Astrocyte (in vitro differentiated cells and primary cell): ENCODE measurements around the gene CCDC68. TPM values are rescaled to one million over a fixed set of nuclear protein-coding genes. Genes with fewer than 3 reads are reported as not detected.

Experiments used
- DNase-seq: peaks from one replicate; pipeline ENCODE4 v3.0.0-alpha.2; 2010; ENCODE audit warnings: low read depth
- FAIRE-seq: peaks from 2 replicates; lab custom pipeline; 2011; peaks lifted over from hg19 to GRCh38; lab: Jason Lieb, UNC
- H2AFZ ChIP-seq: 2 replicates; pipeline ENCODE4 v1.6.0; 2012; ENCODE audit warnings: low read depth, low read length, inconsistent platforms
- H3K27ac ChIP-seq: 2 replicates; pipeline ENCODE4 v1.5.1; 2011; ENCODE audit warnings: low read depth, low read length, inconsistent platforms
- H3K27me3 ChIP-seq: 2 replicates; pipeline ENCODE4 v1.6.0; 2011; ENCODE audit warnings: low read length, inconsistent platforms; ENCODE audit not compliant: insufficient read depth
- H3K36me3 ChIP-seq: 2 replicates; pipeline ENCODE4 v1.5.1; 2011; ENCODE audit warnings: low read length, inconsistent platforms; ENCODE audit not compliant: insufficient read depth
- H3K4me1 ChIP-seq: 2 replicates; pipeline ENCODE4 v1.5.1; 2011; ENCODE audit warnings: low read length, inconsistent platforms; ENCODE audit not compliant: insufficient read depth
- H3K4me2 ChIP-seq: 2 replicates; pipeline ENCODE4 v1.6.0; 2012; ENCODE audit warnings: low read length, inconsistent platforms
- H3K4me3 ChIP-seq: 2 replicates; pipeline ENCODE4 v1.5.1; 2011; ENCODE audit warnings: low read depth, mild to moderate bottlenecking, low read length, inconsistent platforms; ENCODE audit not compliant: insufficient read depth
- H3K79me2 ChIP-seq: 2 replicates; pipeline ENCODE4 v1.6.0; 2012; ENCODE audit warnings: mild to moderate bottlenecking, low read length, inconsistent platforms; ENCODE audit not compliant: insufficient read depth
- H3K9ac ChIP-seq: 2 replicates; pipeline ENCODE4 v1.6.0; 2012; ENCODE audit warnings: mild to moderate bottlenecking, low read length, inconsistent platforms
- H3K9me3 ChIP-seq: 2 replicates; pipeline ENCODE4 v1.5.1; 2012; ENCODE audit warnings: low read depth, mild to moderate bottlenecking, low read length, inconsistent platforms; ENCODE audit not compliant: insufficient read depth
- H4K20me1 ChIP-seq: 2 replicates; pipeline ENCODE4 v1.6.0; 2012; ENCODE audit warnings: low read length, inconsistent platforms; ENCODE audit not compliant: insufficient read depth
- H3K27ac Mint-ChIP-seq: one replicate; pipeline ENCODE4 v1.8.0; 2021; ENCODE audit warnings: mild to moderate bottlenecking, mixed read lengths; ENCODE audit not compliant: unreplicated experiment
- H3K27me3 Mint-ChIP-seq: one replicate; pipeline ENCODE4 v1.8.0; 2021; ENCODE audit warnings: low read depth, mixed read lengths; ENCODE audit not compliant: unreplicated experiment
- H3K36me3 Mint-ChIP-seq: one replicate; pipeline ENCODE4 v1.8.0; 2021; ENCODE audit warnings: low read depth, mixed read lengths; ENCODE audit not compliant: unreplicated experiment
- H3K4me1 Mint-ChIP-seq: one replicate; pipeline ENCODE4 v1.8.0; 2021; ENCODE audit warnings: low read depth, mixed read lengths; ENCODE audit not compliant: unreplicated experiment
- H3K4me3 Mint-ChIP-seq: one replicate; pipeline ENCODE4 v1.8.0; 2021; ENCODE audit warnings: mild to moderate bottlenecking, moderate library complexity, mixed read lengths; ENCODE audit not compliant: unreplicated experiment
- H3K9me3 Mint-ChIP-seq: one replicate; pipeline ENCODE4 v1.8.0; 2021; ENCODE audit warnings: mild to moderate bottlenecking, mixed read lengths; ENCODE audit not compliant: unreplicated experiment
- CTCF ChIP-seq: IDR thresholded peaks from 2 replicates; pipeline ENCODE4 v1.5.1; 2011; ENCODE audit warnings: low read depth, mild to moderate bottlenecking, inconsistent platforms, low read length, moderate library complexity; ENCODE audit not compliant: insufficient read depth
- EZH2 ChIP-seq: IDR thresholded peaks from 2 replicates; pipeline ENCODE4 v1.6.1; 2012; ENCODE audit warnings: mild to moderate bottlenecking, low read length, inconsistent platforms; ENCODE audit not compliant: insufficient read depth
- total RNA-seq: library from RNA; stranded (reverse); gene quantifications from 2 replicates; pipeline ENCODE4 v1.2.1, GENCODE V29; 2021

CCDC68 gene
- total RNA-seq, 1 donor from 2014 or later, result 2.2 TPM

- no peaks in the 10 kb centered on the region for H3K4me1 ChIP-seq
- H3K9me3 ChIP-seq, result no peaks in the 10 kb centered on the region
- H3K27ac Mint-ChIP-seq, result no peak overlapping the region
- peaks cover 2% of the 10 kb centered on the region for H3K9me3 Mint-ChIP-seq
- H3K9ac ChIP-seq, result no peak overlapping the region
- no peak overlapping the region for H3K4me3 Mint-ChIP-seq
- H3K4me1 Mint-ChIP-seq, result no peaks in the 10 kb centered on the region
- no peak overlapping the region for H3K4me3 ChIP-seq
- H3K4me2 ChIP-seq, result no peak overlapping the region
- FAIRE-seq (no peak), DNase-seq (no peak)
- no peak overlapping the region for H2AFZ ChIP-seq
- no peaks in the 10 kb centered on the region for H3K79me2 ChIP-seq
- no peaks in the 10 kb centered on the region for H4K20me1 ChIP-seq
- H3K27me3 ChIP-seq, result no peaks in the 10 kb centered on the region
- no peak for TF ChIP-seq CTCF
- TF ChIP-seq EZH2, result no peak
- H3K27me3 Mint-ChIP-seq, result no peaks in the 10 kb centered on the region
- H3K36me3 Mint-ChIP-seq, result no peaks in the 10 kb centered on the region
- no peaks in the 10 kb centered on the region for H3K36me3 ChIP-seq
- H3K27ac ChIP-seq, result no peak overlapping the region
Observed at GRCh38 chr18:54860941-54861340, 98.3 kb downstream of the CCDC68 start.

- FAIRE-seq (no peak), DNase-seq (no peak)
- Mint-ChIP-seq H3K27ac (no peak overlapping the region), H3K4me1 (no peaks in the 10 kb centered on the region), H3K4me3 (no peak overlapping the region), H3K27me3 (no peaks in the 10 kb centered on the region), H3K36me3 (no peaks in the 10 kb centered on the region), H3K9me3 (peaks cover 2% of the 10 kb centered on the region)
- H3K27me3 ChIP-seq, result no peaks in the 10 kb centered on the region
- no peak overlapping the region for H3K4me3 ChIP-seq
- H3K9ac ChIP-seq, result no peak overlapping the region
- no peak overlapping the region for H3K4me2 ChIP-seq
- no peaks in the 10 kb centered on the region for H3K4me1 ChIP-seq
- no peaks in the 10 kb centered on the region for H4K20me1 ChIP-seq
- no peak overlapping the region for H2AFZ ChIP-seq
- H3K9me3 ChIP-seq, result no peaks in the 10 kb centered on the region
- H3K36me3 ChIP-seq, result no peaks in the 10 kb centered on the region
- no peak overlapping the region for H3K27ac ChIP-seq
- no peaks in the 10 kb centered on the region for H3K79me2 ChIP-seq
- no peak for TF ChIP-seq CTCF
- no peak for TF ChIP-seq EZH2
Observed at GRCh38 chr18:54859667-54860421, 99.4 kb downstream of the CCDC68 start.

GRCh38 chr18:54857499-54857898 is 101.8 kb downstream of the CCDC68 start:
- no peaks in the 10 kb centered on the region for H4K20me1 ChIP-seq
- H3K79me2 ChIP-seq, result no peaks in the 10 kb centered on the region
- H3K9me3 Mint-ChIP-seq, result peaks cover 2% of the 10 kb centered on the region
- H3K9me3 ChIP-seq, result no peaks in the 10 kb centered on the region
- no peaks in the 10 kb centered on the region for H3K4me1 Mint-ChIP-seq
- H3K4me2 ChIP-seq, result no peak overlapping the region
- H3K27ac ChIP-seq, result no peak overlapping the region
- FAIRE-seq (no peak), DNase-seq (no peak)
- H3K27me3 Mint-ChIP-seq, result no peaks in the 10 kb centered on the region
- no peak for TF ChIP-seq CTCF
- no peak for TF ChIP-seq EZH2
- no peaks in the 10 kb centered on the region for H3K27me3 ChIP-seq
- no peak overlapping the region for H3K4me3 Mint-ChIP-seq
- H2AFZ ChIP-seq, result no peak overlapping the region
- no peaks in the 10 kb centered on the region for H3K36me3 ChIP-seq
- no peak overlapping the region for H3K9ac ChIP-seq
- no peak overlapping the region for H3K4me3 ChIP-seq
- no peaks in the 10 kb centered on the region for H3K36me3 Mint-ChIP-seq
- H3K4me1 ChIP-seq, result no peaks in the 10 kb centered on the region
- H3K27ac Mint-ChIP-seq, result no peak overlapping the region
